ENCODE results near the gene ABHD17A.

ABHD17A gene

GRCh38 chr19:1840541-1841115 is 44.7 kb downstream of the ABHD17A start:
- H3K27ac ChIP-seq (ENCODE audit: low read depth, low read length), result no peak overlapping the region
- H3K27me3 ChIP-seq (ENCODE audit: control insufficient read depth in 1 of 2, insufficient read depth in 2 of 2, low read length in 2 of 2), result no peaks in the 10 kb centered on the region
- no peak overlapping the region for H3K4me3 ChIP-seq (ENCODE audit: low read depth in 1 of 2, low read length in 2 of 2)
- no peak overlapping the region for H3K9ac ChIP-seq (ENCODE audit: low read length)
- no peaks in the 10 kb centered on the region for H3K9me3 ChIP-seq (ENCODE audit: low read length)
- no peaks in the 10 kb centered on the region for H3K36me3 ChIP-seq (ENCODE audit: insufficient read depth, low read length)
- H3K4me1 ChIP-seq (ENCODE audit: insufficient read depth, low read length), result peaks cover 11% of the 10 kb centered on the region

GRCh38 chr19:1839658-1840540 is 45.4 kb downstream of the ABHD17A start:
- Histone ChIP-seq H3K4me3 (ENCODE audit: low read depth in 1 of 2, low read length in 2 of 2) (no peak overlapping the region), H3K27me3 (ENCODE audit: control insufficient read depth in 1 of 2, insufficient read depth in 2 of 2, low read length in 2 of 2) (no peaks in the 10 kb centered on the region), H3K9ac (ENCODE audit: low read length) (no peak overlapping the region), H3K36me3 (ENCODE audit: insufficient read depth, low read length) (no peaks in the 10 kb centered on the region), H3K4me1 (ENCODE audit: insufficient read depth, low read length) (peaks cover 3% of the 10 kb centered on the region), H3K9me3 (ENCODE audit: low read length) (no peaks in the 10 kb centered on the region), H3K27ac (ENCODE audit: low read depth, low read length) (no peak overlapping the region)

GRCh38 chr19:1837625-1838105 is 47.6 kb downstream of the ABHD17A start:
- Histone ChIP-seq H3K27ac (ENCODE audit: low read depth, low read length) (no peak overlapping the region), H3K27me3 (ENCODE audit: control insufficient read depth in 1 of 2, insufficient read depth in 2 of 2, low read length in 2 of 2) (no peaks in the 10 kb centered on the region), H3K36me3 (ENCODE audit: insufficient read depth, low read length) (no peaks in the 10 kb centered on the region), H3K4me3 (ENCODE audit: low read depth in 1 of 2, low read length in 2 of 2) (no peak overlapping the region), H3K9ac (ENCODE audit: low read length) (no peak overlapping the region), H3K9me3 (ENCODE audit: low read length) (no peaks in the 10 kb centered on the region), H3K4me1 (ENCODE audit: insufficient read depth, low read length) (no peaks in the 10 kb centered on the region)

GRCh38 chr19:1837222-1837565 is 48.1 kb downstream of the ABHD17A start:
- Histone ChIP-seq H3K9me3 (ENCODE audit: low read length) (no peaks in the 10 kb centered on the region), H3K27me3 (ENCODE audit: control insufficient read depth in 1 of 2, insufficient read depth in 2 of 2, low read length in 2 of 2) (no peaks in the 10 kb centered on the region), H3K4me3 (ENCODE audit: low read depth in 1 of 2, low read length in 2 of 2) (no peak overlapping the region), H3K9ac (ENCODE audit: low read length) (no peak overlapping the region), H3K4me1 (ENCODE audit: insufficient read depth, low read length) (no peaks in the 10 kb centered on the region), H3K27ac (ENCODE audit: low read depth, low read length) (no peak overlapping the region), H3K36me3 (ENCODE audit: insufficient read depth, low read length) (no peaks in the 10 kb centered on the region)

- Histone ChIP-seq H3K4me3 (ENCODE audit: low read depth in 1 of 2, low read length in 2 of 2) (no peak overlapping the region), H3K27ac (ENCODE audit: low read depth, low read length) (no peak overlapping the region), H3K9ac (ENCODE audit: low read length) (no peak overlapping the region), H3K9me3 (ENCODE audit: low read length) (no peaks in the 10 kb centered on the region), H3K27me3 (ENCODE audit: control insufficient read depth in 1 of 2, insufficient read depth in 2 of 2, low read length in 2 of 2) (no peaks in the 10 kb centered on the region), H3K4me1 (ENCODE audit: insufficient read depth, low read length) (no peaks in the 10 kb centered on the region), H3K36me3 (ENCODE audit: insufficient read depth, low read length) (no peaks in the 10 kb centered on the region)
Observed at GRCh38 chr19:1836458-1837221, 48.7 kb downstream of the ABHD17A start.

GRCh38 chr19:1833540-1833939 is 51.8 kb downstream of the ABHD17A start:
- no peaks in the 10 kb centered on the region for H3K9me3 ChIP-seq (ENCODE audit: low read length)
- H3K27me3 ChIP-seq (ENCODE audit: control insufficient read depth in 1 of 2, insufficient read depth in 2 of 2, low read length in 2 of 2), result no peaks in the 10 kb centered on the region
- H3K36me3 ChIP-seq (ENCODE audit: insufficient read depth, low read length), result no peaks in the 10 kb centered on the region
- no peak overlapping the region for H3K9ac ChIP-seq (ENCODE audit: low read length)
- peaks cover 8% of the 10 kb centered on the region for H3K4me1 ChIP-seq (ENCODE audit: insufficient read depth, low read length)
- H3K4me3 ChIP-seq (ENCODE audit: low read depth in 1 of 2, low read length in 2 of 2), result no peak overlapping the region
- H3K27ac ChIP-seq (ENCODE audit: low read depth, low read length), result no peak overlapping the region

- no peaks in the 10 kb centered on the region for H3K9me3 ChIP-seq (ENCODE audit: low read length)
- H3K9ac ChIP-seq (ENCODE audit: low read length), result no peak overlapping the region
- no peak overlapping the region for H3K4me3 ChIP-seq (ENCODE audit: low read depth in 1 of 2, low read length in 2 of 2)
- H3K36me3 ChIP-seq (ENCODE audit: insufficient read depth, low read length), result no peaks in the 10 kb centered on the region
- peaks cover 8% of the 10 kb centered on the region for H3K4me1 ChIP-seq (ENCODE audit: insufficient read depth, low read length)
- H3K27ac ChIP-seq (ENCODE audit: low read depth, low read length), result no peak overlapping the region
- H3K27me3 ChIP-seq (ENCODE audit: control insufficient read depth in 1 of 2, insufficient read depth in 2 of 2, low read length in 2 of 2), result no peaks in the 10 kb centered on the region
Observed at GRCh38 chr19:1832046-1832663, 53.1 kb downstream of the ABHD17A start.

- Histone ChIP-seq H3K36me3 (ENCODE audit: insufficient read depth, low read length) (no peaks in the 10 kb centered on the region), H3K4me1 (ENCODE audit: insufficient read depth, low read length) (peaks cover 15% of the 10 kb centered on the region), H3K9ac (ENCODE audit: low read length) (no peak overlapping the region), H3K9me3 (ENCODE audit: low read length) (no peaks in the 10 kb centered on the region), H3K27me3 (ENCODE audit: control insufficient read depth in 1 of 2, insufficient read depth in 2 of 2, low read length in 2 of 2) (no peaks in the 10 kb centered on the region), H3K27ac (ENCODE audit: low read depth, low read length) (no peak overlapping the region), H3K4me3 (ENCODE audit: low read depth in 1 of 2, low read length in 2 of 2) (no peak overlapping the region)
Observed at GRCh38 chr19:1830978-1831377, 54.3 kb downstream of the ABHD17A start.

- no peaks in the 10 kb centered on the region for H3K36me3 ChIP-seq (ENCODE audit: insufficient read depth, low read length)
- no peak overlapping the region for H3K27ac ChIP-seq (ENCODE audit: low read depth, low read length)
- H3K27me3 ChIP-seq (ENCODE audit: control insufficient read depth in 1 of 2, insufficient read depth in 2 of 2, low read length in 2 of 2), result no peaks in the 10 kb centered on the region
- H3K4me3 ChIP-seq (ENCODE audit: low read depth in 1 of 2, low read length in 2 of 2), result no peak overlapping the region
- peaks cover 19% of the 10 kb centered on the region for H3K4me1 ChIP-seq (ENCODE audit: insufficient read depth, low read length)
- H3K9me3 ChIP-seq (ENCODE audit: low read length), result no peaks in the 10 kb centered on the region
- no peak overlapping the region for H3K9ac ChIP-seq (ENCODE audit: low read length)
Observed at GRCh38 chr19:1830568-1830967, 54.7 kb downstream of the ABHD17A start.

- Histone ChIP-seq H3K9me3 (ENCODE audit: low read length) (no peaks in the 10 kb centered on the region), H3K27ac (ENCODE audit: low read depth, low read length) (no peak overlapping the region), H3K9ac (ENCODE audit: low read length) (no peak overlapping the region), H3K4me1 (ENCODE audit: insufficient read depth, low read length) (peaks cover 19% of the 10 kb centered on the region), H3K27me3 (ENCODE audit: control insufficient read depth in 1 of 2, insufficient read depth in 2 of 2, low read length in 2 of 2) (no peaks in the 10 kb centered on the region), H3K36me3 (ENCODE audit: insufficient read depth, low read length) (no peaks in the 10 kb centered on the region), H3K4me3 (ENCODE audit: low read depth in 1 of 2, low read length in 2 of 2) (no peak overlapping the region)
Observed at GRCh38 chr19:1829958-1830357, 55.3 kb downstream of the ABHD17A start.

All from muscle layer of colon (tissue), 2 donors.